Daoy (cell line): ENCODE results near the gene WNT3A. TPM values are rescaled to one million over a fixed set of nuclear protein-coding genes. Genes with fewer than 3 reads are reported as not detected.

Experiments used
- DNase-seq: peaks from one replicate; pipeline ENCODE4 v3.0.0-alpha.2; 2015; ENCODE audit warnings: low read depth
- total RNA-seq: library from RNA; depleted of rRNA; stranded (reverse); fragments of >200 nt; shearing (Covaris generic); gene quantifications from 2 replicates; pipeline ENCODE4 v1.2.3, GENCODE V29; 2014

Gene WNT3A
- total RNA-seq, 1 experiment from 2014 or later, result not detected

- no peak for DNase-seq
Measured at GRCh38 chr1:228084325-228084724, 77.5 kb downstream of the WNT3A start.

DNA sequence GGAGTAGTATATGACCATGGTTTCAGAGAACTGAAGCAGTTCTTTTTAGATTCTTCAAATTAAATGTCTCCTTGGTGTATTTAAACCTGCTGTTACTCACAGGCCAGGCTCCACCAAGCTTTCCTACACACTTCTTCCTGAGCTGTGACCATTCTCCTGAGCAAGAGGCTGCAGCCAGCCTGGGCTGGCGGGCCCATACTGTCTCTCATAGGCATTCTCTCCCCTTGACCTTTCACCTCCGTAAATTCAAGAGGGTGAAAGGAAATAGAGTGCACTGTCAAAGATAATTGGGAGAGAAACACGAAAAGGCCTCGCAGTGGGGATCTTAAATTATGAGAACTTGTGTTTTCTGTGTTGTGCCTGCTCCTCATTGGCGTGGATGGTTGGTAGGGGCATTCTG is 78.0 kb downstream of the WNT3A start:
- DNase-seq, result no peak

DNA sequence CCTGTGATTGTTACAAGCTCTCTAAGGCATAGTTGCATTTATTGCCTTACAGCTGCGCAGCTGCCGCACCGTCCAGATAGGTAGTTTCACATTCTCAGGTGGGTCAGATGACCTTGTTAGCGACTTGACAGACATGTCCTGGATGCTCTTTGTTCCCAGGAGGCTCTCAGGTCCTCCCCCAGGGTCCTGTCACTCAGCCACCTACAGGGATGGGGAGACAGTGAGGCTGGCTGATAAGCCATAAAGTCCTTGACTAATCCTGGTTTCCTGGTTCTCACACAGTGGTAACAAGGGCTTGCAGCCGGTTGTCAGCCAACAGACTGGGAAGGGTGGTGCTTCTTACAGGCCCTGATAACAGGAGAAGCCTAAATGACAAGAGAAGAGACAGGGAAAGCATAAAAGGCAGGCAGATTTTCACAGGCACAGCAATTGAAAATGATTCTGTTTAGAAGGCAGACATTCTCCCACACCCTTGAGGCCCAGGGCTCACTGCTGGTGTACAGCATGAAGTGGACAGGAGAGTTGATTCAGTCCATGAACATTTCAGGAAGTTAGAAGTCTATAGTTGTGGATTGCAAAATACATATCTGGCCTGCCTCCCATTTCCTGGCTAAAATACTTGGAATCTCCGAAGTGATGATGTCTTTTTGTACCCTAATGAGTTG is 78.6 kb downstream of the WNT3A start:
- DNase-seq, result peak; percentile 39

DNA sequence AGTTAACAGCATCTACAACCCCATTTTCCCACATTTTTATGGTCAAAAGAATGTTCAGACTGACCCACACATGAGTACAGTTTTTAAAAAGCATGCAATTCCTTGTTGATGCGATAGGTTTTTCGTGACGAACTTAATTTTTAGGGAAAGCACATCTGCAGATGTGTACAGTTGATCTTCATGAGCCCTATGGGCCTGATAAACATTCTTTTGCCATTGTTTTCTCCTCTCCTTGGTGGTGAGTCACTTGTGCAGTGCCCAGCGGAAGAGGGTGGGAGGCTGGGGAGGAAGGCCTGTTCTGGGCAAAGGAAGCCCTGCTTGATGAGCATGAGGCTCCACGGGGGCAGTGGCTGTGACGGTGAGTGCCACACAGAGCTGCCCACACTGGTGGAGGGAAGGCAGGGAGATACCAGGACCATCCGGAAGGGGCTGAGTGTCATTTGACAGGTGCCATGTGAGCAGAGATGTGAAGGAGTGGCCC is 81.0 kb downstream of the WNT3A start:
- peak; percentile 83 for DNase-seq

DNA sequence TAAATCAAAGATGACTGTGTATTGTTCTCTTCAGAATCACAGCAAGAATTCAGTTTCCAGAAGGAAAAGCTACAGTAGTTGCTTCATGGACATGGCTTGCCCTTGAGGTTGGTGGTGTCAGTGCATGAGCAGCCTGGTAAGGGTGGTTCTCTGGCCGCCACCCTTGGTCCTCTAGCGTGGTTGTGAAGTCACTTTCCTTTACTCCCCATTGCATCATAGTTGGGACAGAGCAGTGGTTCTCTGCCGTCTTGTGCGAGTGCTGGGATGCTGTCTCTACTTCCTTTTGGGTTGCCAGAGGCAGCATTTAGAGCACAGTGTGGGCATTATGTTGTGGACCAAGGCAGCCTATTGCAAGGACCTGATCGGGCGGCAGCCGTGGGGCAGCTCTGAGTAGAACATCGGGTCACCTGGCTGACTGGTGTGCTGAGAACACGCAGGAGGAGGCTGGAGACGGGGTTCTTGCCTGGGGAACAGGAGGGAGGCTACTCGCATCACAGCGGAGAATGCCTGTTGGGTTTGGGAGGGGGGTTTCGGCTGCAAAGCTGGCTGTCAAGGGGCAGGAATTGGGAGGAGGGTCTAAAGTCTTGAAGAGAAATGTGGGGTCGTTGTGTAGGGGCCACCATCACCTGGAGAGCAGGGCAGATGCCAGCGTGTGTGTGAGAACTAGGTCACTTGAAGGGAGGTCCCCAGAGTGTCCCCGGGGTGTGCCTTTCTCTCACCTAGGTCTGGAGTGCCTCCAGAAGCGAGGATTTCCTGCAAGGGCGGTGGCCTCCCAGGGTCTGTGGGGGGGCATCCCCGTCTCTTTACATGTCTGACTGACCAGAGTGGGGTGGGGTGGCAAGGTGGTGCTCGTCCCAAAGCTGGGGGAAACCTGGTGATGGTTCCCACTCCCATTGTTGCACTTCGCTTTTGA is 82.0 kb downstream of the WNT3A start:
- DNase-seq, result no peak

DNA sequence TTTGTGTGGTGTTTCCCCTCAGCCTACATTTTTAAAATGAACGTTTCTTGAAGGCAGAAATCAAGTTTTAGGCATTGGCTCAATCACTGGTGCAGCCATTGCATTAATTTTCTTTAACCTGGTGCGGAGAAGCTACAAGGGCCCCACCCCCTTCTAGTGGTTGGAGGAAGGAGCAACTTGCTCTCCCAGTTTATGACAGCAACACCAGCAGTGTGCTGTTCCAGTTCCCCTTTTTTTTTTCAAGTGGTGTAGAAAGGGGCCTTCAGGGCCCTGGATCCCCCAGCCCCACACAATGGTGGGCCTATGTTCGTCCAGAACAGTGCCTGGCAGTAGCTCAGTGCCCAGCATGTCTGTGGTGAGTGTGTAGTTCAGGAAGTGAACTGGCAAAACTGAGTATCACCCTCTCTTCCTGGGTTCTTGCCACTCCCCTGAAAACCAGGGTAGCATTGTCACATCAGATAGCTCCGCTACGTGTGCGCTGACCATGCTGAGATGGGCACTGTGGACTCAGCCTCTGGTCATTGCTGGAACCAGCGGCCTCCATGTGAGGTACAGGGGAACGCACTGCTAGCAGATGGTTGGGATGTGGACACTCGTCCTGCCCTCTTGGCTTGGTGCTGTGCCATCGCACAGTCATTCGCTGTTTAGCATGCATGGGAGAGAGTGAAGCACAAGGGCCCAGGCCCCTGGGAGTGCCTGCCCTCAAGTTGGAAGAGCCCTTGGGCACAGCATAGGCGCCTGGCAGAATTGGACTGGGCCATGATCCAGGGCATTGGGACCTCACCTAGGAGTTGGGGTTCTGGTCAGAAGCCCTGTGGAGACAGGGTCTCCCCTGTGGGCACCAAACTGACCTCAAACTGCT is 83.0 kb downstream of the WNT3A start:
- DNase-seq, result no peak

DNA sequence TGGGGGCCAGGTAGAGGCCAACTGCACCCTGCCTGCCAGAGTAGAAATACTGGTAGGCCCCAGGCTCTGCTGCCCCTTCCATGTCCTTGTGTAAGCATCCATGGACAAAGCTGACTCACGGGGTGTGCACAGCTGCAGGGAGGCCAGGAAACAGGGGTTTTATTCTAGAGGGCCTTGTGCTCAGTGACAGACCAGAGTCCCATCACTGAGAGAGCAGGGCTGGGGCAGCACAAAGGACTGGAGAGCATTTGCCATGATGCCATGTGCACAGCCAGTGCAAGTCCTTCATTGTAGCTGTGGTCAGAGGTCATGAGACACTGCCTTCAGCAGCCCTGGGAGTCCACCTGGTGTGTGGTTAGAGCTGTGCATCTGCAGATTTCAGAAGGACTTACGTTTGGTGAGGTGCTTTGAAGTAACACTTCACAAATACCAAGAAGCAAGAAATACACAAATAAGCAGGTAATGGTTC is 83.8 kb downstream of the WNT3A start:
- no peak for DNase-seq

DNA sequence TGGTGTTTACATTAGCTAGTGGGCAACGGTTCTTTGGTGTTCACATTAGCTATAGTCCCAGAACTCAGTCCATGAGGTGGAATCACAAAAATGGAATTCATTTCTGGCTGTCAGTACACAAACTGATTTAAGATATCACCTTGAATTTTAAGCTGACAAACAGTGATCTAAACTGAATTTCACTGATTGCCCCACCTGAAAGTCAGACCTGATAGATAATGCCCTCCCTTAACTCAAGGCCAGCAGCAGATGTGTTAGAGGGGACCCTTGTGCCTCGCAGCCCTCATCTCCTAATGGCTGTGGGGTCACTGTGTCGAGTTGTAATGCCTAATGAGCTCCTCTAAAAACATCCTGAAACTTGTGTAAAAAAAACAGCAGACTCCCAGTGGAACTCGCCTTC is 84.3 kb downstream of the WNT3A start:
- DNase-seq, result no peak

GRCh38 chr1:228092342-228093049 is 85.7 kb downstream of the WNT3A start:
- no peak for DNase-seq

GRCh38 chr1:228093050-228093906 is 86.5 kb downstream of the WNT3A start:
- DNase-seq, result no peak

GRCh38 chr1:228094432-228095016 is 87.7 kb downstream of the WNT3A start:
- DNase-seq, result no peak

DNA sequence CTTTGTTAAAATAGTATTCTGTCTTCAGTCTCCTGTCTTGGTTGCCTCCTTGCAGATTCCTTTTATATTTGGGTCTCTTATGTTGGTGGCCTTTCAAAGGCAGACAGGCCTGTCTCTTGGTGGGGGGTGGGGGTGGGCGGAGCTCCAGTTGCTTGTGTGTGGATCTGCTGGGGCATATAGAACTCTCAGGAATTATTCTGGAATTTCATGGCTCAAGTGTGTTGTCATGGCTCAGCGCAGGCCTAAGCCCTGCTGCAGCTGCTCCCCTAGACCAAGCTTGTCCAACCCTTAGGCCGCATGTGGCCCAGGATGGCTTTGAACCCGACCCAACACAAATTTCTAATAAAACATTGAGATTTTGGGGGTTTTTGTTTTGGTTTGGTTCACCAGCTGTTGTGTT is 88.4 kb downstream of the WNT3A start:
- no peak for DNase-seq

DNA sequence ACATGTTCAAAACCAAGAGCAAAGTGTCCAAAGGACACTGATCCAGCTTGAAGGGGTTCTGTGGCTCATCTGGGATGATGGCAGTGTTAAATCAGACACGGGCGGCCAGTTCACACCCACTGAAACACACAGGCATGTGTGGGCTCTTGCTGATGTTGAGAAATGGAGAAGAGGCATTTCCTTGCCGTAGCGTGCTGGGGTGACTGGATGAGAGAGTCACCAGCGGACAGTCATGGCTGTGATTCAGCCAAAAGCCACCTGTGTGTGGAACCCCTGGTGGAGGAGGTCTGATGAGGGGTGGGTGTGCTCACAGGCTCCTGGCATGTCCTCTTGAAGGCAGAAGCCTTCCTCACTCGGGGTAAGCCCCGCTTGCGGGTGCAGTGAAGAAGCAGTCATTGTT is 89.1 kb downstream of the WNT3A start:
- DNase-seq, result no peak

- peak; percentile 1 for DNase-seq
Measured at GRCh38 chr1:228096416-228097332, 89.9 kb downstream of the WNT3A start.

DNA sequence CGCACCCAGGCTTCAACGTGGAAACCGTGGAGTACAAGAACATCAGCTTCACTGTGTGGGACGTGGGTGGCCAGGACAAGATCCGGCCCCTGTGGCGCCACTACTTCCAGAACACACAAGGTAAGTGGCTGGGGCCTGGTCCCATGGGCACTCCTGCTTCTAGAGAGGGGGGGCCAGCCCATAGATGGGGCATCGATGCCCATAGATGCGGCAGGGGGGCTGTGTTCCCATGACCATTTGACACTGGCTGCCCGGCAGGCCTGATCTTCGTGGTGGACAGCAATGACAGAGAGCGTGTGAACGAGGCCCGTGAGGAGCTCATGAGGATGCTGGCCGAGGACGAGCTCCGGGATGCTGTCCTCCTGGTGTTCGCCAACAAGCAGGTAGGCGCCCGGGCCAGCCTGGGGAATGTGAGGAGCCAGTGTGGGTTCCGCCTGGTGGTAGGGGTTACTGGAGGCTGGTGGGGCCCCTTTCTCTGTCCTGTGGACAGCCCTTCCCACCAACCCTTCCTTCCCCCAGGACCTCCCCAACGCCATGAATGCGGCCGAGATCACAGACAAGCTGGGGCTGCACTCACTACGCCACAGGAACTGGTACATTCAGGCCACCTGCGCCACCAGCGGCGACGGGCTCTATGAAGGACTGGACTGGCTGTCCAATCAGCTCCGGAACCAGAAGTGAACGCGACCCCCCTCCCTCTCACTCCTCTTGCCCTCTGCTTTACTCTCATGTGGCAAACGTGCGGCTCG is 90.7 kb downstream of the WNT3A start:
- no peak for DNase-seq

DNA sequence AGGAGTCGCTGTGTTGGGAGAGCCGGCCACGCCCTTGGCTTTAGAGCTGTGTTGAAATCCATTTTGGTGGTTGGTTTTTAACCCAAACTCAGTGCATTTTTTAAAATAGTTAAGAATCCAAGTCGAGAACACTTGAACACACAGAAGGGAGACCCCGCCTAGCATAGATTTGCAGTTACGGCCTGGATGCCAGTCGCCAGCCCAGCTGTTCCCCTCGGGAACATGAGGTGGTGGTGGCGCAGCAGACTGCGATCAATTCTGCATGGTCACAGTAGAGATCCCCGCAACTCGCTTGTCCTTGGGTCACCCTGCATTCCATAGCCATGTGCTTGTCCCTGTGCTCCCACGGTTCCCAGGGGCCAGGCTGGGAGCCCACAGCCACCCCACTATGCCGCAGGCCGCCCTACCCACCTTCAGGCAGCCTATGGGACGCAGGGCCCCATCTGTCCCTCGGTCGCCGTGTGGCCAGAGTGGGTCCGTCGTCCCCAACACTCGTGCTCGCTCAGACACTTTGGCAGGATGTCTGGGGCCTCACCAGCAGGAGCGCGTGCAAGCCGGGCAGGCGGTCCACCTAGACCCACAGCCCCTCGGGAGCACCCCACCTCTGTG is 91.6 kb downstream of the WNT3A start:
- no peak for DNase-seq

DNA sequence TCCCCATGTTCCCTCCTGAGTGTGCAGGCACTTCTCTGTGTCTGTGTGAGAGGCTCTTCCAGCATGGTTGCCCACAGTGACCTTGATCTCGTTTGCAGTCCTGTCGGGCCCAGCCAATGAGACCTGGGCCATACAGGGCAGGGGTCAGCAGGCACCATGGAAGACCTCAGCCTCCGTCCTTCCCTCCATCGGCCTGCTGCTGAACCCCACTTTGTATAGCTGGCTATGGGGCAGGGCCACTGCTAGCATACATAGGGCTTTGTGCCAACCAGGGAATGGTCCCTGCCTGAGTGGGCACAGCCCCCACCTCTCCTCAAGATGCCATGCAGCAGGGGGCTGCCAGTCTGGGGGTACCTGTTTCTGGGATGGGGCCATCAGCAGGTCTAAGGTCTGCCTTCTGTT is 92.5 kb downstream of the WNT3A start:
- DNase-seq, result no peak
